Memory B cell (primary cell): ENCODE data around the gene PLXND1.

Experiments
- ATAC-seq: fragments of 150-1000 bp; cut with Tn5 transposase; 2 replicates; pipeline ENCODE4 v1.10.0; 2021; ENCODE audit warnings: low read depth, mild to moderate bottlenecking, moderate library complexity
- DNase-seq, 2 donors: peaks; one replicate each; pipeline ENCODE4 v3.0.0; 2022; ENCODE audit warnings: low spot score in 2 of 2
- H3K27ac Mint-ChIP-seq: one replicate; pipeline ENCODE4 v1.8.0; 2022; ENCODE audit warnings: mild to moderate bottlenecking, moderate library complexity, mixed read lengths
- H3K27me3 Mint-ChIP-seq: one replicate; pipeline ENCODE4 v1.8.0; 2022; ENCODE audit warnings: mixed read lengths
- H3K36me3 Mint-ChIP-seq: one replicate; pipeline ENCODE4 v1.8.0; 2022; ENCODE audit warnings: mild to moderate bottlenecking, mixed read lengths
- H3K4me1 Mint-ChIP-seq: one replicate; pipeline ENCODE4 v1.8.0; 2022; ENCODE audit warnings: mixed read lengths
- H3K4me3 Mint-ChIP-seq: one replicate; pipeline ENCODE4 v1.8.0; 2022; ENCODE audit warnings: mild to moderate bottlenecking, moderate library complexity, mixed read lengths
- H3K9me3 Mint-ChIP-seq: one replicate; pipeline ENCODE4 v1.8.0; 2022; ENCODE audit warnings: mixed read lengths

The PLXND1 gene

DNA sequence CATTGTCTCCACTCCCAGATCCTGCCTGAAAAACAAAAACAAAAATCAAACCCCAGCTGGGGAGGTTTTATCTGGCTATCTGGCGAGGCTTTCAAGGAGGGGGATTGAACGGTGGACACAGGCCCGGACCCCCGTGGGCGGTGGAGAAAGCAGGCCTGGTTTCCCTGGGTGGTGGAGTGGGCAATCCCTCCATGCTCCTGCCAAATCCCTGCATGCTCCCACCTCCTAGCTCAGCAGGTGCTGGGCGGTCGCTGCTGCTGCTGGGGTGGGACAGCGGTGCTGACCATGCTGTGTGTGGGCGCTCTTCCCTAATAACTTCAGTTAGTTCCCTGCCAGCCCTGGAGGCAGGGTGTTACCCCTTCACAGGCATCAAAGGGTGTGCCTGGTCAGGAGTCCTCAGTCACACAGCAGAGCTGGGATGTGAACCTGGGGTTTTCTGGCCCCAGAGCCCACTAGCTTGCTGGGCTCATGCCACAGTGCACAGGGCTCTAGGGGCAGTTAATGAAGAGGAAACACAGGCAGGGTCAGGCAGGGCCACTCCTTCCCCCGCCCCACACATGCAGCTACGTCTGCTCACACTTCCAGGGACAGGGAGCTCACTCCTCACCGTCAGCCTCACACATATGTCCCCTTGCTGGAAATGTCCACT, 15.9 kb upstream of the PLXND1 start:
- no peak for DNase-seq

DNA sequence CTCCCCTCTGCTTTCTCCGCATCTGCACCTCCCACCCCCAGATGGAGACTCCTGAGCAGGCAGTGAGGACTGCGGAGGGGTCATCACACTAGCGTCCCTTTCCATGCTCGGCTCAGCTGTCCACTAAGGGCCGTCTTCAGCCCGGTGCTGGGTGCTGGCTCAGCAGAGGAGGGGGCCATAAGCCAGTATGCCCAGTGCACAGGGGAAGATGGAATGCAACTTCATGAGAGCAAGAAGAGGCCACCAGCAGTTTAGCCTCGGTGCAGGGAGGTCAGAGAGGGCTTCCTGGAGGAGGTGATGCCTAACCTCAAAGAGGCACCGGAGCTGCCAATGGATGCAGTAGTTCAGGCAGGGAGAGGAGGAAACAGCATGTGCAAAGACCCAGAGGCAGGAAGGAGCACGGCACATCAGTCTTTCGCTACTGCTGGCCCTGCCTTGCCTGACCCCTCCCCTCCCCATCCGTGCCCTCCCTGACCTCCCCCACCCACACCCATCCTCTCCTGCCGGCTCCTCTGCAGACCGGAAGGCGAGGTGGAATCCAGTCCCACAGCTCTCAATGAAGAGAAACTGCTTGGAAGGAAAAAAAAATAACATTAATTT, 15.2 kb upstream of the PLXND1 start:
- ATAC-seq (no peak), DNase-seq (no peak)
- Mint-ChIP-seq H3K27me3 (peaks cover 4% of the 10 kb centered on the region), H3K36me3 (no peaks in the 10 kb centered on the region), H3K4me3 (no peak overlapping the region), H3K4me1 (peaks cover 14% of the 10 kb centered on the region), H3K27ac (no peak overlapping the region), H3K9me3 (no peaks in the 10 kb centered on the region)

More for the DNA sequence above, 15.9 kb upstream of the PLXND1 start:
- Mint-ChIP-seq H3K27me3 (peaks cover 4% of the 10 kb centered on the region), H3K4me1 (peaks cover 18% of the 10 kb centered on the region), H3K9me3 (no peaks in the 10 kb centered on the region), H3K4me3 (no peak overlapping the region), H3K27ac (no peak overlapping the region), H3K36me3 (no peaks in the 10 kb centered on the region)
- no peak for ATAC-seq

DNA sequence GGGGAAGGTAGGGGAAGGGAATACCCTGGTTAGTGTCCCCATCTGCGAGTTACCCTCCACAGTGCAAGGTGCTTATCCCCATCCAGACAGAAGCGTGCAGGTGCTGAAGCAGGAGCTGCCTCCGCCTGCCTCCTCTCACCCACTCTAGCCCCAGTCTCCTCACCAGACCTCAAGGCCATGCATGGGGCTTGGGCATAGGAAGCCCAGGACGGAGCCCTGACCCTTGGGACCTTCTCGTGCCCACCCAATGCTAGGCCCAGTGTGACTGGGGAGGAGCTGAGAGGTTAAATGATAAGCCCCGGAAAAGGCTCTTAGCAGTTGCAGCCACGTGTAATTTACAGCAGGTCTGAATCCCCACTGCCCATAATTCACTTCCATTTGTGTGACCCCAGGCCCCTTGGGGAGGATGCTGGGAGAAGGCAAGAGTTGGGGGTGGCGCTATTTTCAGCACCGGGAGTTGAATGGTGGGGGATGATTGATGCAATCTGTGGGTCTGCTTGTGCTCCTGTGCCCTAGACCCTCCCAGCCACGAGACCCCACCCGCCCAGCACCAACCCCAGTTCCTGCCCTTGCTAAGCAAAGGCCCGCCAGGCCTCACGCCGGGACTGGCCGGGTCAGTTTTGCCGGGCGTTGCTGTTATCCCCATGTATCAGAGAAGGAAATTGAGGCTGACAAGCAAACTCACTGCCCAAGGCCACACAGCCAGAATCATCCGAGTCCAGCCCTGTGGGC, 14.5 kb upstream of the PLXND1 start:
- Mint-ChIP-seq H3K36me3 (no peaks in the 10 kb centered on the region), H3K27me3 (peaks cover 4% of the 10 kb centered on the region), H3K27ac (peak overlapping the region; percentile 63), H3K4me1 (peaks cover 12% of the 10 kb centered on the region), H3K4me3 (no peak overlapping the region), H3K9me3 (no peaks in the 10 kb centered on the region)
- DNase-seq (no peak), ATAC-seq (no peak)

DNA sequence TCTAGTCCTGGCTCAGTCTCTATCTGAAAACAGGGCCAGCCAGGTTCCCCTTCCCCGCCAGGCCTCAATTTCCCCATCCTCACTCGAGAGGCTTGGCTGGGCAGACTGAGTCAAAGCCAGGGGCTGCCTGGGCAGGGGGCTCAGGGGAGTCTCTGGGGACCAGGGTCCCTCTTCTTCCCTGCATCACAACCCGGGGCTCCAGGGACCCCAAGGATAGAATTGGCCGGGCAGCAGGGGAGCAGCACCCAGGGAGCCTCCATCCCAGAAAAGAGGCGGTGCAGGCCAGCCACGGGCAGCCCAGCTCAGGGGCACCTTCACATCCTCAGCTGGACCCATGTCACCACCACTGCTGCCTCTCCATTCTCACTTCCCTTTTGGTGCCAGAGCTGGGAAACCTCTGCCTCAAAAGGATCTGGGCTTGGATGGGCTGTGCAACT, 13.3 kb upstream of the PLXND1 start:
- Mint-ChIP-seq H3K9me3 (no peaks in the 10 kb centered on the region), H3K27ac (no peak overlapping the region), H3K4me1 (peaks cover 12% of the 10 kb centered on the region), H3K4me3 (no peak overlapping the region), H3K36me3 (no peaks in the 10 kb centered on the region), H3K27me3 (peaks cover 4% of the 10 kb centered on the region)
- peak; percentile 27 for ATAC-seq
- DNase-seq, result no peak

DNA sequence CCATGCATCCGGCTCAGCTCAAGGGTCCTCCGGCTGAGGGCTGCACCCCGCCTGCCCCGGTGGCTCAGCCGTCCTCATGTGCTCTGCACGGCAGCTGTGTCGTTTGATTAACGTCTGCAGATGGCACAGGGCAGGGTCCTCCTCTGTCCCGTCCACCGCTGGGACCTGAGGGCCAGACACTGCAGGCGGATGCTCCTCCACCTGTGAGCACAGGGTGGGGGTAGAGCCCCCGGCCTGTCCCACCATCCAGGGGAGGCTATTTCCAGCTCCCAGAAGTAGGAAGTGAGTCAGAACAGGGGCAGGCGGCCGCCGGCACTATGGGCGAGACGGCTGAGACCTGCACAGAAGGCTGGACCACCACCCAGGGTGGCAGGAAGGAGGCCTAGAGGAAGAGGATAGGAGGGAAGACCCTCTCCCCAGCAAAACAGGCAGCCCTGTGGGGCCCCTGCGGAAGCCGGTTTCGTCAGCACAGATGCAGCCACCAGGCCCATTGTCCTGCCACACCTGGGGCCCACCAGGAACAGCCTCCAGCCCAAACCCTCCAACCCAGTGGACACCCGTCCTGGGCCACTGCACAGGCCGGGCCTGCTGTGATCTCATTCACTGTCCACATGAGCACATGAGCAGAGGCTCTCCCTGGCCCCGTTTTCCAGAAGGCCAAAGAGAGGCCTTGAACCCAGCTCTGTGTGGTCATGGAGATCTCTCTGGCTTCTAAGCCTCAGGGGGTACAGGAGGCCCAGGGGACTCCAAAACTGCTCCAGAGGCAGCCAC, 12.6 kb upstream of the PLXND1 start:
- Mint-ChIP-seq H3K4me3 (peak overlapping the region; percentile 70), H3K27ac (no peak overlapping the region), H3K4me1 (peaks cover 12% of the 10 kb centered on the region), H3K9me3 (no peaks in the 10 kb centered on the region), H3K36me3 (no peaks in the 10 kb centered on the region), H3K27me3 (peaks cover 4% of the 10 kb centered on the region)
- DNase-seq (no peak), ATAC-seq (no peak)

DNA sequence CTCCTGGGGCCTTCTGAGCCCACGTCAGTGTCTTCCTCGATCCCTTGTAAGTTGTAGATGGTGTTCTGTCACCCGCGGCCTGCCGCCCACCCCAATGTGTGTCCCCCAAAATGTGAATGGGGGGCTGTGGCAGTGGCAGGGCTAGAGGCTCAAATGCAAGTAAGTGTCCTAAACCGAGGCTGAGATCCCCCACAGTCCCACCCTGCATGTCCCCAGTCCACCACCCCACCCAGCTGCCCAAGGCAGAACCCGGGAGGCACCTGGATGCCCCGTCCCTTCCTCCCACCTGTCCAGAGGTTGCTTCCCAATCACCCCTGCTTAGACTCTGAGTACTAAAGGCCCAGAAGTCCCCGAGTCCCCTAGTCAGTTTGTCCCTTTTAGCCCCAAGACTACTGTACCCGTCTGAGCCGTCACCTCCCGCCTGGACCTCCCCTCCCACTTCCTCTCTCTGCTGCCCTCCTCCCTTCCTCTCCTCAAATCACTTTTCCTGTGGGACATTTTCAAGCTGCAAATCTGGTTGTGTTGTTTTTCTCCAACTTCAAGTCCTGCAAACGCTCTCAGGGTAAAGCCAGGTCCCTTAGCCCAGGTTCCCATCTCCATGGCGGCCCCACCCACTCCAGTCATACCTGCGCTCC, 11.8 kb upstream of the PLXND1 start:
- ATAC-seq, result no peak
- Mint-ChIP-seq H3K27me3 (peaks cover 4% of the 10 kb centered on the region), H3K4me3 (peak overlapping the region; percentile 70), H3K36me3 (no peaks in the 10 kb centered on the region), H3K27ac (no peak overlapping the region), H3K9me3 (no peaks in the 10 kb centered on the region), H3K4me1 (peaks cover 12% of the 10 kb centered on the region)
- DNase-seq, result no peak

DNA sequence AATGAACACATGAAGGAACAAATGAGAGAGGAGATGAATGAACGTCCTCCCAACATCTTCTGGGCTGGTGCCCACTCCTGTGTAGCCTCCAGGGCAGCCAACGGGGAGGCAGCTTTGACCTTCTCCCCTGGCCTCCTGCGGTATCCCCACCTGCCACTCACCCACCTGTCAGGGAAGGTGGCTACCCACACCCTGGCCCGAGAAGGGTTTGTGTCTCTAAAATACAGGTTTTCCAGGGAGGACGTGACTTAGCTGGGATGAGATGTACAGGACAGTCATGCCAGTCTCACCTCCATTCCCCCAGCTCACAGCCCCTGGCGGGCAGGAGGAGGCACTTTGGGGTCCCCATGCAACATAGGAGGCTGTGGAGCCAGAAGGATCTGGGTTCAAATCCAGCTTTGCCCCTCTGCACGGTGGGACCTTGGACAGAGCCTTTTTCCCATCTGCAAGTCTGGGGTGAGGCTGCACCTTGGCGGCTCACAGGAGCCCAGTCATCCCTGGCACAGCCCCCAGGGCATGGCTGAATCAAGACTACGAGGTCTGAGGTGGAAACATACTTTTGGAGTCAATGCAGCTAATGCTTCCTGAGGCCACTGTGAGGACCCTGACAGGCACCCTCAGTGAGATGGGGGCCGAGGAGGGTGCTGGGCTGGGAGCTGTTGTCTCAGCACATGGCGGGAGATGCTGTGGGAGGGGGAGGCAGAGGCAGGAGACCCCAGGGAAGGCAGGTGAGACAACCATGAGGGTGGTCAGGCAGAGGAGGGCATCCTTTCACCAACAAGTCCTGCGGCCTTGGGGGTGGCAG, 11.1 kb upstream of the PLXND1 start:
- Mint-ChIP-seq H3K4me3 (no peak overlapping the region), H3K36me3 (no peaks in the 10 kb centered on the region), H3K27me3 (peaks cover 4% of the 10 kb centered on the region), H3K4me1 (peaks cover 12% of the 10 kb centered on the region), H3K9me3 (no peaks in the 10 kb centered on the region), H3K27ac (no peak overlapping the region)
- DNase-seq (no peak), ATAC-seq (no peak)

DNA sequence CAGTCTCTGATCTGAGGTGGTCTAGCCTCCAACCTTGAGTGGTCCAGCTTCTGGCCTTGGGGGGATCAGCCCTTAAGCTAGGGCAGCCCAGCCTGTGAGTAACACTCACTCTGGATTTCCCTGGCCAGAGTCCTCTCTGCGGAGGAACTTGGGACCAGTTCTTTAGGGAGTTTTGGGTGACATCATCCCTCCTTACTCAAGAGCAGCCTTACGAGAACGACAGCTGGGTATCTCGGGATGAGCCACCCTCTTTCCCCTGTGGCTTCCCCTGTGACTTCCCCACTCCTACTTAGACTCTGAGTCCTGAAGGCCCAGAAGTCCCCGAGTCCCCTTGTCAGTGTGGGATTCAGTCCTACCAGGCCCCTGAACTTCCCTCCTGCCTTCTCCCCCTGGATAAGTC, 10.2 kb upstream of the PLXND1 start:
- Mint-ChIP-seq H3K4me1 (peaks cover 12% of the 10 kb centered on the region), H3K9me3 (no peaks in the 10 kb centered on the region), H3K36me3 (no peaks in the 10 kb centered on the region), H3K4me3 (no peak overlapping the region), H3K27ac (no peak overlapping the region), H3K27me3 (peaks cover 4% of the 10 kb centered on the region)
- DNase-seq (no peak), ATAC-seq (no peak)

DNA sequence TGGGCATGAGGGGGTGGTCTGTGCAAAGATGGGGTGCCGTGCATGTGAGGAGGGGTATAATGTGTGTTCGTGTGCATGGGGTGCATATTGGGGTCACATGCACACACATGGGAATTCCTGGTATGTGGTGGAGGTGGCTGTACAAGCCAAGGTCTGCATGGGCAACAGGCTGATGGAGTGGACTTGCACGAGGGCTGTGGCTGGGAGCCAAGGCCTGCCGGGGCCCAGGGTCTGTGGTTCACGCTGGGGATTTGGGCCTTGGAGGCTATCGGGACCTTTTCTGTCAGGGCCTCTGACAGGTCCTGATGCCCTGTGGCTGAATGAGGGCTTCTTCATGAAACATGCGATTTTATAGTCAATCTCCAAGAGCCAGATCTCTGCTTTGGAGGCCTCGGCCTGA, 9.8 kb upstream of the PLXND1 start:
- ATAC-seq (no peak), DNase-seq (no peak)
- H3K4me1 Mint-ChIP-seq, result peaks cover 10% of the 10 kb centered on the region
- H3K36me3 Mint-ChIP-seq, result no peaks in the 10 kb centered on the region
- H3K9me3 Mint-ChIP-seq, result no peaks in the 10 kb centered on the region
- no peak overlapping the region for H3K4me3 Mint-ChIP-seq
- H3K27ac Mint-ChIP-seq, result no peak overlapping the region
- H3K27me3 Mint-ChIP-seq, result peaks cover 4% of the 10 kb centered on the region

DNA sequence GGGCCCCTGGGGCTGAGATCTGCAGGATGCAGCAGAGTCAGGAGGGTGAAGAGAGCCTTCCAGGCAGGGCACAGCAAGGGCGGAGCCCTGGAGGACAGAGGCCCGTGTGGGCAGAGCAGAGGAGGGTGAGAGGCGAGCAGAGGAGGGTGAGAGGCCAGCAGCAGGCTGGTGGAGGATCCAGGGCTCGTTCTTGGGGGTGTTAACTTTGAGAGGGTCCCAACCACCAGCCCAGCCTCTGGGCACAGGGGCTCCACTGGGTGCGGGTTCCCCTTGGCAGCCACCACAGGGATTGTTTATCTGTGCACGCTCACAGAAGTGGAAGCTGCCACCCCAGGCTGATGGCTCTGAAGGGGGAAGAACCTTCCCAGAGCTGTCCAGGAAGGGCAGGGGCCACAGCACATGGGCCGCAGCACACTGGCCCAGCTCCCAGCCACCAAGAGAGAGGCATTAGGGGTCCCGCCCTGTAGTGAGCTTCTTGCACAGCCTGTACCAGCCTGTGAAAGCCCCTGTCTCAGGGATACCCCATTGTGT, 9.3 kb upstream of the PLXND1 start:
- no peak for ATAC-seq
- DNase-seq, result no peak
- H3K27ac Mint-ChIP-seq, result no peak overlapping the region
- H3K4me3 Mint-ChIP-seq, result no peak overlapping the region
- H3K9me3 Mint-ChIP-seq, result no peaks in the 10 kb centered on the region
- peaks cover 10% of the 10 kb centered on the region for H3K4me1 Mint-ChIP-seq
- no peaks in the 10 kb centered on the region for H3K36me3 Mint-ChIP-seq
- peaks cover 4% of the 10 kb centered on the region for H3K27me3 Mint-ChIP-seq

DNA sequence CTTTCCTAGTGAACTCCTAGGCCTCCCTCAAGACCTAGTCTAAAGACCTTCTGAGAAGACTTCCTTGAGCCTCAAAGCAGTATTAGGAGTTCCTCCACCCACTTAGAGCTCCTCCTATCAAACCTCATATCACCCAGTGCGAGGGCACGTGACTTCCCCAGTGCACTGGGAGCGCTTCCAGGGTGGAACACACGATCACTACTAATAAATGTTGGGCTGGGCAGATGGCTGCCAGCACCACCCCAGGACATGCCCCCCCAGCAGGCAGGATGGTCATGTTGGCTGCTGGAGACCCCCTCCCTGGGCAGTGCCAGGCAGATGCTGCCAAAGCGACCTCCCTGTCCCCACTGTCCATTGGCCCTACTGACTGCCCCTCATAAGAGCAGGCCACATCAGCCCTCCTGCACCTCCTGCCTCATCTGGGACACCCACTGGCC, 8.5 kb upstream of the PLXND1 start:
- H3K27ac Mint-ChIP-seq, result no peak overlapping the region
- H3K4me3 Mint-ChIP-seq, result no peak overlapping the region
- H3K9me3 Mint-ChIP-seq, result no peaks in the 10 kb centered on the region
- H3K27me3 Mint-ChIP-seq, result peaks cover 4% of the 10 kb centered on the region
- H3K4me1 Mint-ChIP-seq, result peaks cover 10% of the 10 kb centered on the region
- H3K36me3 Mint-ChIP-seq, result no peaks in the 10 kb centered on the region
- DNase-seq (no peak), ATAC-seq (no peak)

DNA sequence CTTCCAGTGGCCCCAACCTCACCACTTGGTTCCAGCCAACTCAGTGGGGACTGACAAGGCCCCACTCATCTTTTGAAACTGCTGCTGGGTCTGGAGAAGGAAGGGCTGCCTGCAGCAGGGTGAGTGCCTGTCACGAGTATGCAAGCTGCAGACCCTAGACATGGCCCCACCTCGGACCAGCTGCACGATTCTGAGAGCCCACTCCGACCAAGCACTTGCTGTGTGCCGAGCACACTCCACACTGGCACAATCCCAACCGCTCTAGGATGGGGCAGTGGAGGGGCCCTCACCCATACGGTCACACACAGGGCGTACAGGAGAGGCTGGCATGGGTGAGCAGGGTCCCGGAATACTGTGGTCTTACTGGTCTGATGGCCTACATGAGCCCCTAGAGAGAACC, 8.0 kb upstream of the PLXND1 start:
- Mint-ChIP-seq H3K27me3 (peaks cover 4% of the 10 kb centered on the region), H3K4me3 (no peak overlapping the region), H3K9me3 (no peaks in the 10 kb centered on the region), H3K36me3 (no peaks in the 10 kb centered on the region), H3K27ac (no peak overlapping the region), H3K4me1 (peaks cover 10% of the 10 kb centered on the region)
- DNase-seq, result no peak
- ATAC-seq, result no peak

DNA sequence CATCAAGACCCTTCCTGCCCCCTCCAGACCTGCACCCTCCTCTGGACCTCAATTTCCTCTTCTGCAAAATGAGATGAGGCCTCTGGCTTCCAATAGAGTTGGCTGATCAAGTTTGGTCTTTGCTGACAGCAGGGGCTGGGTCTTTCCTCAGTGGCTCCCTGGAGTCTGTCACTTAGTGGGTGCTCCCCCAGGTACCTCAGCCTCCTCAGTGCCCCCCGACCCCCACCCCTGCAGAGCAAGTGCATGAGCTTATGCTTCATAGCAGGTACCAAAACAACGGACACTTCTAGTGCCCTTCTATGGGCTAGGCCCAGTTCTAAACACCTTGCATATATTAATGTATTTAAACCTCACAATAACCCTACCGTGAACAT, 6.9 kb upstream of the PLXND1 start:
- DNase-seq (no peak), ATAC-seq (no peak)
- Mint-ChIP-seq H3K27me3 (peaks cover 4% of the 10 kb centered on the region), H3K9me3 (no peaks in the 10 kb centered on the region), H3K4me3 (no peak overlapping the region), H3K27ac (no peak overlapping the region), H3K36me3 (no peaks in the 10 kb centered on the region), H3K4me1 (peaks cover 7% of the 10 kb centered on the region)
